VCaP (cell line): ENCODE results near the gene ACTR3.

Source experiments
- H3K27ac ChIP-seq: fragments of 450-650 bp; 2 replicates; pipeline ENCODE4 v1.5.1; 2017
- CTCF ChIP-seq: fragments of 450-650 bp; conservative IDR thresholded peaks from 2 replicates; pipeline ENCODE4 v1.5.1; 2017; ENCODE audit warnings: mild to moderate bottlenecking, moderate library complexity

The ACTR3 gene

DNA sequence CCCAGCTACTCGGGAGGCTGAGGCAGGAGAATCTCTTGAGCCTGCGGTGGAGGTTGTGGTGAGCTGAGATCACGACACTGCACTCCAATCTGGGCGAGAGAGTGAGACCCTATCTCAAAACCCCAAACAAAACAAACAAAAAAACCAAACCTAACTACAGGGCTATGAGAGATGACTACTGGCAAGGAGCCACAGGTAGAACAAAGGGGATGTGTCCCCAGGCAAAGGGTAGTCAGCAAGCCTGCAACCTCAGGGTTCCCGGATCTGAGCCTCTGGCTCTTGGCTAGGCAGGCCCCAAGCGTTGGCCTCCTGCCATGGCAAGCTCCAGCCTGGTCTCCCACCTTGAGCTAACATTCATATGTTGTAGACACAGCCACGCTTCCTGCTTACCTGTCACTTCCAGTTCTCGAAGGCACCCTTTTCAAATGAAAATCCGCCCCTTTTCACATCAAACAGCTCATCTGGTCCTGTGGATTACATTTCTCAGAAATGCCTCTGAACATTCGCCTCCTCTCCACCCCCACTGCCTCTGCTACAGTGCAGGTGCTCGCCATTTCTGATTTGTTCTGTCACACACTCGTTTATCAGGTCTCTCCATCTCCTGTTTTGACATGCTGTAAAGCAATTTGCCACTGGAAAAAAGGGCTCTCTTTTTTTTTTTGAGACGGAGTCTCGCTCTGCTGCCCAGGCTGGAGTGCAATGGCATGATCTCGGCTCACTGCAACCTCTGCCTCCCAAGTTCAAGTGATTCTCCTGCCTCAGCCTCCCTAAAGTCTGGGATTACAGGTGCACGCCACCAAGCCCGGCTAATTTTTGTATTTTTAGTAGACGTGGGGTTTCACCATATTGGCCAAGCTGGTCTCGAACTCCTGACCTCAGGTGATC is 13.1 kb upstream of the ACTR3 start:
- peak overlapping the region; percentile 82 for H3K27ac ChIP-seq
- no peak for TF ChIP-seq CTCF

DNA sequence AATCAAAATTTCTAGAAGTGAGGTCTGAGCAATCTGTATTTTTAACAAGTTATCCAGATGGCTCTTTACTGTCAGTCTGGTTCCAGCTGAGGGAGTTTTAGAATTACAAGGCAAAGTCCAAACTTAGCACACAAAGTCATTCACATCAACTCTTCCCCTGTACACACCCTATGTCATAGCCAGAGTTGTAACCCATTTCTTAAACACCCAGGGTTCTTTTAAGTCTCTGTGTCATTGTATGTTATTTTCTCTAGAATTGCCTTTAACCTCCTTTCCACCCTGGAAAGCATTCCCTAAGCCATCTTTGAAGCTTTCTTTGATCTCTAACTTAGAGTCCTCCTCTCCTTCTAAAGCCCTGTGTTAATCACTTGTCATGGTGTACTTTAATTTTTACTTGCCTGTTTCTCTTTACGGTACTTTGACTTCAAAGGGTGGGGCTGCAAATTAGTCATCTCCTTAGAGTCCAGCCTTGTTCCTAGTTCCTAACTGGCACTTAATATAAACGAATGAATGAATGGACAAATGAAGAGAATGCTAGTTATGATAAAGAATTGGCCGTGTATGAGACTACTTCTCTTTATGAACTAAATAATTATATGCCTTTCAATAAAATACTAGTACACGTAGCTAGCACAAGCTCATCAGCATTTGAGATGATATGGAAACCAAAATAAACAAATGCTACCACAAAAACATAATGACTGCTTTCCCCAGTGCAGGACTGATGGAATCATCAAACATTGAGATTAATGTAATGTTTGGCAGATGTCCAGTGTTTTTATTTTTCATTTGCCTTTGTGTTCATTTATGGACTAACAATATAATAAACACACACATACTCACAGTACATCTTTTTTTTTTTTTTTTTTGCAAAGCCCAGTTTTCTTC is 11.9 kb upstream of the ACTR3 start:
- H3K27ac ChIP-seq = peak overlapping the region; percentile 82
- TF ChIP-seq CTCF = no peak

- H3K27ac ChIP-seq = peak overlapping the region; percentile 12; the same call in 1 of the 2 replicates
- TF ChIP-seq CTCF = no peak
Observed at GRCh38 chr2:113878743-113879142, 11.1 kb upstream of the ACTR3 start.

DNA sequence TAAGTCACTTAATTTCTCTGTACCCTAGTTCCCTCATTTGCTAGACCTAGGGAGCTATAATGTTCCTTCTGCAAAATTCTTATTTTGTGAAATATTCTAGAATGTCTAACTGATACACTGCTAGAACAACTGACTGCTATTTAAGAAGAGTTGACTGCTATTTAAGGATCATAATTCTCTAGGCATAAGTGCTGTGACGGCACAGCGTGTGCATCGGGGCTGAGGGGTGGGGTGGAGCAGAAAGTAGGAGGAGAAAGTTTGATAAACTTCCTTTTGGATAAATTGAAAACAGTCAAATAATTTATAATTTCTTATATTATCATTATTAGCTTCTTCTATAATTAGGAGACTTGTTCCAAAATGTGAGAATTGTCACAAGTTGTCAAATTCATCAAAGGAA is 10.4 kb upstream of the ACTR3 start:
- TF ChIP-seq CTCF = no peak
- no peak overlapping the region for H3K27ac ChIP-seq

- peak overlapping the region; percentile 92 for H3K27ac ChIP-seq
- TF ChIP-seq CTCF = no peak
Observed at GRCh38 chr2:113886479-113887008, 3.3 kb upstream of the ACTR3 start.

DNA sequence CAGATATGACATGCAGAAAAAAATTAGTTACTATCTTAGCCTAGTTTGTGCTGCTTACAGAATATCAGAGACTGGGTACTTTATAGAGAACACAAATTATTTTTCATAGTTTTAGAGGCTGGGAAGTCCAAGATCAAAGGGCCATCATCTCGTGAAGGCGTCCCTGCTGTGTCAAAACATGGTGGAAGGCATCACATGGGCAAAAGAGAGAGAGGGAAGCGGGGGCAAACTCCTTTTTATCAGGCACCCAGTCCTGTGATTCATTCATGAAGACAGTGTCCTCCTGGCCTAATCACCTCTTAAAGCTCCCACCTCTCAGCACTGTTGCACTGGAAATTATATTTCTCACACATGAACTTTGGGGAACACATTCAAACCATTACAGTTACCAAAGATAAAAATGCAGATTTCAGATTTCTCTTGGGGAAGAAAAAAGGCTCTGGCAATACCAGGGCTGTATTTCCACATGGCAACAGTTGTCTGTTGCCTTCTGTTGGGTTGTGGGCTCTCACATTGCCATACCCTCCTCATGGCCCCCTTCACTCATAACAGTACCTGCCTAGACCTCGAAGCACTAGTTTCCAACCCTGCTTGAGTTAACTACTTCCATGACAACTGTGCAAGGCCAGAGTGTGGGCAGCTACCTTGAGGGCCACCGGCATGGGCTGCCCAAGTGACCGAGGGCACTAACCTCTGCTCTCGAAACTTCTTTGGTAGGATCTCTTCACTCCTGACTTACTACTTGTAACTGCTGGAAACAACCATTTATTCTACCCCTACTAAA is 2.7 kb upstream of the ACTR3 start:
- H3K27ac ChIP-seq = peak overlapping the region; percentile 92
- no peak for TF ChIP-seq CTCF
